WTC11 (cell line): Measurements from ENCODE around the gene GPC5.

Experiments used
- GABPB1 ChIP-seq: sonication (generic); formaldehyde crosslinking; IDR thresholded peaks from 2 replicates; pipeline ENCODE4 v1.8.1; 2023; ENCODE audit warnings: mild to moderate bottlenecking, missing genetic modification reagents
- NFE2L1 ChIP-seq: sonication (generic); formaldehyde crosslinking; IDR thresholded peaks from 2 replicates; pipeline ENCODE4 v1.8.1; 2023; ENCODE audit warnings: missing genetic modification reagents
- NR2C2 ChIP-seq: sonication (generic); formaldehyde crosslinking; IDR thresholded peaks from 2 replicates; pipeline ENCODE4 v1.8.0; 2022; ENCODE audit warnings: mild to moderate bottlenecking, missing genetic modification reagents
- ZNF416 ChIP-seq: fragments of 250-450 bp; sonication (Bioruptor Pico); IDR thresholded peaks from 2 replicates; pipeline ENCODE4 v1.9.0; 2021; ENCODE audit warnings: mild to moderate bottlenecking, inconsistent platforms
- TF ChIP-seq, protein P1 (sequence below): fragments of 200-600 bp; IDR thresholded peaks from 2 replicates; pipeline ENCODE4 v1.8.0; 2022; ENCODE audit warnings: antibody characterized with exemption
- TF ChIP-seq, protein P2 (sequence below): sonication (generic); formaldehyde crosslinking; IDR thresholded peaks from 2 replicates; pipeline ENCODE4 v1.8.1; 2023; ENCODE audit warnings: mild to moderate bottlenecking, missing genetic modification reagents
- TF ChIP-seq, protein P3 (sequence below): sonication (generic); formaldehyde crosslinking; IDR thresholded peaks from 2 replicates; pipeline ENCODE4 v1.8.1; 2022; ENCODE audit warnings: mild to moderate bottlenecking, missing genetic modification reagents, moderate library complexity, borderline replicate concordance
- TF ChIP-seq, protein P4 (sequence below): sonication (generic); formaldehyde crosslinking; IDR thresholded peaks from 2 replicates; pipeline ENCODE4 v1.8.0; 2022; ENCODE audit warnings: mild to moderate bottlenecking, missing genetic modification reagents
- TF ChIP-seq, protein P5 (sequence below): sonication (generic); formaldehyde crosslinking; IDR thresholded peaks from 2 replicates; pipeline ENCODE4 v1.8.1; 2023; ENCODE audit warnings: mild to moderate bottlenecking, moderate library complexity, missing genetic modification reagents
- TF ChIP-seq, protein P6 (sequence below): sonication (generic); formaldehyde crosslinking; conservative IDR thresholded peaks from 2 replicates; pipeline ENCODE4 v1.8.1; 2022; ENCODE audit warnings: mild to moderate bottlenecking, missing genetic modification reagents

DNA sequence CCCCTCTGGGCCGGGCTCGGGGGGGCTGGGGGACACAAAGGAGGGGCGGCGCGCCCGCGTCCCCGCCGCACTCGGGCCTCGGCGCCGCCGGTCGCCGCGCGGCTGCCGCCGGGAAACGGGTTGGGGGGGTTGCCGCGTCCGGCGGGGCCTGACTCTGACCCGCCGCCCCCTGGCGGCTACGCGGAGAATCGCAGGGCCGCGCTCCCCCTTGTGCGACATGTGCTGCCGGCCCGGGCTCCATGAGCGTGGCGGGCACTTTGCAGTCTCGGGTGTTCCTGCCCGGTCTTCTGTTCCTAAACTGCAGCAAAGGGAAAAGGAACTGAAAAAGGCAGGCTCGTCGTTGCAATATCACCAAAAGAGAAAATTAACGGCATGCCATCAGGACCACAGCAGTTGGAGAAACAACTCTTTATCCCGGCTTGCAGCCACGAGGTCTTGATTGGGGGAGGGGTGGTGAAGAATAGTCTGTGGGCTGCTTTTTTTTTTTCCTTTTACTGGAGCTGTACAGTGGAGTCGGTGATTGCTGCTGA is 49.5 kb upstream of the GPC5 start:
- TF ChIP-seq, protein P1, sequence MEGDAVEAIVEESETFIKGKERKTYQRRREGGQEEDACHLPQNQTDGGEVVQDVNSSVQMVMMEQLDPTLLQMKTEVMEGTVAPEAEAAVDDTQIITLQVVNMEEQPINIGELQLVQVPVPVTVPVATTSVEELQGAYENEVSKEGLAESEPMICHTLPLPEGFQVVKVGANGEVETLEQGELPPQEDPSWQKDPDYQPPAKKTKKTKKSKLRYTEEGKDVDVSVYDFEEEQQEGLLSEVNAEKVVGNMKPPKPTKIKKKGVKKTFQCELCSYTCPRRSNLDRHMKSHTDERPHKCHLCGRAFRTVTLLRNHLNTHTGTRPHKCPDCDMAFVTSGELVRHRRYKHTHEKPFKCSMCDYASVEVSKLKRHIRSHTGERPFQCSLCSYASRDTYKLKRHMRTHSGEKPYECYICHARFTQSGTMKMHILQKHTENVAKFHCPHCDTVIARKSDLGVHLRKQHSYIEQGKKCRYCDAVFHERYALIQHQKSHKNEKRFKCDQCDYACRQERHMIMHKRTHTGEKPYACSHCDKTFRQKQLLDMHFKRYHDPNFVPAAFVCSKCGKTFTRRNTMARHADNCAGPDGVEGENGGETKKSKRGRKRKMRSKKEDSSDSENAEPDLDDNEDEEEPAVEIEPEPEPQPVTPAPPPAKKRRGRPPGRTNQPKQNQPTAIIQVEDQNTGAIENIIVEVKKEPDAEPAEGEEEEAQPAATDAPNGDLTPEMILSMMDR, result peak; percentile 96
- TF ChIP-seq, protein P2, sequence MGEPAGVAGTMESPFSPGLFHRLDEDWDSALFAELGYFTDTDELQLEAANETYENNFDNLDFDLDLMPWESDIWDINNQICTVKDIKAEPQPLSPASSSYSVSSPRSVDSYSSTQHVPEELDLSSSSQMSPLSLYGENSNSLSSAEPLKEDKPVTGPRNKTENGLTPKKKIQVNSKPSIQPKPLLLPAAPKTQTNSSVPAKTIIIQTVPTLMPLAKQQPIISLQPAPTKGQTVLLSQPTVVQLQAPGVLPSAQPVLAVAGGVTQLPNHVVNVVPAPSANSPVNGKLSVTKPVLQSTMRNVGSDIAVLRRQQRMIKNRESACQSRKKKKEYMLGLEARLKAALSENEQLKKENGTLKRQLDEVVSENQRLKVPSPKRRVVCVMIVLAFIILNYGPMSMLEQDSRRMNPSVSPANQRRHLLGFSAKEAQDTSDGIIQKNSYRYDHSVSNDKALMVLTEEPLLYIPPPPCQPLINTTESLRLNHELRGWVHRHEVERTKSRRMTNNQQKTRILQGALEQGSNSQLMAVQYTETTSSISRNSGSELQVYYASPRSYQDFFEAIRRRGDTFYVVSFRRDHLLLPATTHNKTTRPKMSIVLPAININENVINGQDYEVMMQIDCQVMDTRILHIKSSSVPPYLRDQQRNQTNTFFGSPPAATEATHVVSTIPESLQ (CRISPR knock-in tag), result no peak
- TF ChIP-seq, protein P3, sequence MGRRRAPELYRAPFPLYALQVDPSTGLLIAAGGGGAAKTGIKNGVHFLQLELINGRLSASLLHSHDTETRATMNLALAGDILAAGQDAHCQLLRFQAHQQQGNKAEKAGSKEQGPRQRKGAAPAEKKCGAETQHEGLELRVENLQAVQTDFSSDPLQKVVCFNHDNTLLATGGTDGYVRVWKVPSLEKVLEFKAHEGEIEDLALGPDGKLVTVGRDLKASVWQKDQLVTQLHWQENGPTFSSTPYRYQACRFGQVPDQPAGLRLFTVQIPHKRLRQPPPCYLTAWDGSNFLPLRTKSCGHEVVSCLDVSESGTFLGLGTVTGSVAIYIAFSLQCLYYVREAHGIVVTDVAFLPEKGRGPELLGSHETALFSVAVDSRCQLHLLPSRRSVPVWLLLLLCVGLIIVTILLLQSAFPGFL (CRISPR knock-in tag), result no peak
- TF ChIP-seq ZNF416 (peak; percentile 48; the same call in 1 of the 2 replicates), NR2C2 (no peak), GABPB1 (CRISPR knock-in tag) (peak; percentile 34), NFE2L1 (CRISPR knock-in tag) (no peak)
- TF ChIP-seq, protein P4, sequence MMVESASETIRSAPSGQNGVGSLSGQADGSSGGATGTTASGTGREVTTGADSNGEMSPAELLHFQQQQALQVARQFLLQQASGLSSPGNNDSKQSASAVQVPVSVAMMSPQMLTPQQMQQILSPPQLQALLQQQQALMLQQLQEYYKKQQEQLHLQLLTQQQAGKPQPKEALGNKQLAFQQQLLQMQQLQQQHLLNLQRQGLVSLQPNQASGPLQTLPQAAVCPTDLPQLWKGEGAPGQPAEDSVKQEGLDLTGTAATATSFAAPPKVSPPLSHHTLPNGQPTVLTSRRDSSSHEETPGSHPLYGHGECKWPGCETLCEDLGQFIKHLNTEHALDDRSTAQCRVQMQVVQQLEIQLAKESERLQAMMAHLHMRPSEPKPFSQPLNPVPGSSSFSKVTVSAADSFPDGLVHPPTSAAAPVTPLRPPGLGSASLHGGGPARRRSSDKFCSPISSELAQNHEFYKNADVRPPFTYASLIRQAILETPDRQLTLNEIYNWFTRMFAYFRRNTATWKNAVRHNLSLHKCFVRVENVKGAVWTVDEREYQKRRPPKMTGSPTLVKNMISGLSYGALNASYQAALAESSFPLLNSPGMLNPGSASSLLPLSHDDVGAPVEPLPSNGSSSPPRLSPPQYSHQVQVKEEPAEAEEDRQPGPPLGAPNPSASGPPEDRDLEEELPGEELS, result no peak
- TF ChIP-seq, protein P5, sequence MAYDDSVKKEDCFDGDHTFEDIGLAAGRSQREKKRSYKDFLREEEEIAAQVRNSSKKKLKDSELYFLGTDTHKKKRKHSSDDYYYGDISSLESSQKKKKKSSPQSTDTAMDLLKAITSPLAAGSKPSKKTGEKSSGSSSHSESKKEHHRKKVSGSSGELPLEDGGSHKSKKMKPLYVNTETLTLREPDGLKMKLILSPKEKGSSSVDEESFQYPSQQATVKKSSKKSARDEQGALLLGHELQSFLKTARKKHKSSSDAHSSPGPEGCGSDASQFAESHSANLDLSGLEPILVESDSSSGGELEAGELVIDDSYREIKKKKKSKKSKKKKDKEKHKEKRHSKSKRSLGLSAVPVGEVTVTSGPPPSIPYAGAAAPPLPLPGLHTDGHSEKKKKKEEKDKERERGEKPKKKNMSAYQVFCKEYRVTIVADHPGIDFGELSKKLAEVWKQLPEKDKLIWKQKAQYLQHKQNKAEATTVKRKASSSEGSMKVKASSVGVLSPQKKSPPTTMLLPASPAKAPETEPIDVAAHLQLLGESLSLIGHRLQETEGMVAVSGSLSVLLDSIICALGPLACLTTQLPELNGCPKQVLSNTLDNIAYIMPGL (CRISPR knock-in tag), result peak; percentile 40; the same call in 1 of the 2 replicates
- TF ChIP-seq, protein P6, sequence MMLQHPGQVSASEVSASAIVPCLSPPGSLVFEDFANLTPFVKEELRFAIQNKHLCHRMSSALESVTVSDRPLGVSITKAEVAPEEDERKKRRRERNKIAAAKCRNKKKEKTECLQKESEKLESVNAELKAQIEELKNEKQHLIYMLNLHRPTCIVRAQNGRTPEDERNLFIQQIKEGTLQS (CRISPR knock-in tag), result no peak
